Transverse colon (tissue), 3 donors: ENCODE measurements around the gene TNNI3K.

Experiments used
- CTCF ChIP-seq, 5 experiments: fragments of 200-600 bp in 3 of 5; fragments of 450-650 bp in 2 of 5; sonication (generic) in 3 of 5; IDR thresholded peaks; 1 replicate in 2 of 5; 2 replicates in 3 of 5; pipeline ENCODE4 v1.5.1; 2016 to 2017; ENCODE audit warnings: antibody characterized with exemption in 5 of 5, inconsistent platforms in 3 of 5, mild to moderate bottlenecking in 2 of 5, moderate library complexity in 1 of 5
- POLR2A ChIP-seq: fragments of 450-650 bp; IDR thresholded peaks from one replicate; pipeline ENCODE4 v1.6.1; 2016; ENCODE audit warnings: antibody characterized with exemption, mild to moderate bottlenecking, moderate library complexity

DNA sequence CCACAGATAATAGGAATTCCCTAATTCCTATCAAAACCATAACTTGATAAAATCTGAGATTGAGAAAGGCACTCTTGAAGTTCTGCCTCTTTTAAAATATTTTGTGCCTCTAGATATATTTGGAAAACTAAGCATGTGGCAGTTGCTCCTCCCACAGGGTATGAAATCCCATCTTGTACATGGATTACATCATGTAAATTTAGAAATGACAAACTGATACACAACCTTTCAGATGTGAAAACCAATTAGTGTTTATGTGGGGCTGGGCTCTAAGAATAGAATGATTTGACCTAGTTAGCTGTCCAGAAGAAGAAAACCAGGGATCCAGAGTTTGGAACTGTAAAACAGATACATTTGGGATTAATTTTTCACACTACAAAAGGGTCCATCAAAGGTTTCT lies 261.5 kb downstream of the TNNI3K start:
- TF ChIP-seq POLR2A (no peak), CTCF (IDR thresholded peaks at IDR 0.05) (no peak)
